Central memory CD8-positive, alpha-beta T cell (primary cell): ENCODE results near the gene OR13J1.
"Not testable (repeated sequence)": the region's sequence is repeated elsewhere in the genome, so short reads cannot be mapped to it uniquely, and the experiment has no call there.

Experiments used
- ATAC-seq: fragments of 150-1000 bp; cut with Tn5 transposase; replicated peaks from 2 replicates; pipeline ENCODE4 v1.10.0; 2022; ENCODE audit warnings: mild to moderate bottlenecking, moderate FRiP score, moderate number of reproducible peaks; ENCODE audit not compliant: poor library complexity, severe bottlenecking; ENCODE audit errors: extremely low read depth
- DNase-seq, 2 donors: peaks; one replicate each; pipeline ENCODE4 v3.0.0; 2021; ENCODE audit warnings: low spot score in 2 of 2
- H3K27ac Mint-ChIP-seq: one replicate; pipeline ENCODE4 v1.8.0; 2022; ENCODE audit warnings: low read depth, mild to moderate bottlenecking, moderate library complexity, mixed read lengths
- H3K27me3 Mint-ChIP-seq: one replicate; pipeline ENCODE4 v1.8.0; 2022; ENCODE audit warnings: mixed read lengths
- H3K36me3 Mint-ChIP-seq: one replicate; pipeline ENCODE4 v1.8.0; 2022; ENCODE audit warnings: mild to moderate bottlenecking, moderate library complexity, mixed read lengths; ENCODE audit not compliant: insufficient read depth
- H3K4me1 Mint-ChIP-seq: one replicate; pipeline ENCODE4 v1.8.0; 2022; ENCODE audit warnings: mixed read lengths
- H3K4me3 Mint-ChIP-seq: one replicate; pipeline ENCODE4 v1.8.0; 2022; ENCODE audit warnings: mild to moderate bottlenecking, moderate library complexity, mixed read lengths
- H3K9me3 Mint-ChIP-seq: one replicate; pipeline ENCODE4 v1.8.0; 2022; ENCODE audit warnings: mixed read lengths

OR13J1 gene

GRCh38 chr9:35870351-35870923 is at the start of gene OR13J1:
Gene OR13J1, minus strand, starts transcription at chr9:35870401. Its CDS starts 0 bp downstream, at chr9:35870401.
- ATAC-seq: no peak
- peaks cover 6% of the 10 kb centered on the region for H3K27me3 Mint-ChIP-seq
- H3K4me3 Mint-ChIP-seq: no peak within 1 kb of the TSS

GRCh38 chr9:35919212-35920008 is 49.2 kb upstream of the OR13J1 start:
- H3K9me3 Mint-ChIP-seq: no peaks in the 10 kb centered on the region
- DNase-seq: no peak
- H3K36me3 Mint-ChIP-seq: no peaks in the 10 kb centered on the region
- no peak overlapping the region for H3K27ac Mint-ChIP-seq
- no peak for ATAC-seq
- H3K27me3 Mint-ChIP-seq: peaks cover 16% of the 10 kb centered on the region
- no peak overlapping the region for H3K4me3 Mint-ChIP-seq
- H3K4me1 Mint-ChIP-seq: no peaks in the 10 kb centered on the region

More at GRCh38 chr9:35870351-35870923, at the start of gene OR13J1:
- DNase-seq: no peak
- H3K4me1 Mint-ChIP-seq: no peaks in the 10 kb centered on the region
- no peaks in the 10 kb centered on the region for H3K36me3 Mint-ChIP-seq
- H3K27ac Mint-ChIP-seq: no peak within 1 kb of the TSS
- H3K9me3 Mint-ChIP-seq: no peaks in the 10 kb centered on the region

DNA sequence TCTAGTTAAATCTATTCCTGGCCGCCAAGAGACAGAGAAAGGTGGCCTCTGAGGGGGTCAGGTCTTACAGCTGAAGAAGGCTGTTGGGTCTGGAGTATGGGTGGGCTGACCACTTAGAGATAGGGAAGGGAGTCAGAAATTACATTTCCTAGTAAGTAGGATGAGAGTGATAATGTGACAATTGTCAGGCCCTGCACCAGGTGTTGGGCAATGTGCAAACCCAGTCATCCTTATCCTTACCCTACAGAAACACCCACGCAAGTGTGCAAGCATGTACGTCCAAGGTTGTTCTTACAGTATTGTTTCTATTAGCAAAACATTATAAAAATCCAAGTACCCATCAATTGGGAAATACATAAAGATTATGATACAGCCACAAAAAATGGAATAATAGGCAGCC is 48.6 kb upstream of the OR13J1 start:
- no peaks in the 10 kb centered on the region for H3K9me3 Mint-ChIP-seq
- no peak overlapping the region for H3K27ac Mint-ChIP-seq
- H3K36me3 Mint-ChIP-seq: no peaks in the 10 kb centered on the region
- no peak for ATAC-seq
- DNase-seq: no peak
- H3K27me3 Mint-ChIP-seq: peaks cover 16% of the 10 kb centered on the region
- no peak overlapping the region for H3K4me3 Mint-ChIP-seq
- H3K4me1 Mint-ChIP-seq: no peaks in the 10 kb centered on the region

DNA sequence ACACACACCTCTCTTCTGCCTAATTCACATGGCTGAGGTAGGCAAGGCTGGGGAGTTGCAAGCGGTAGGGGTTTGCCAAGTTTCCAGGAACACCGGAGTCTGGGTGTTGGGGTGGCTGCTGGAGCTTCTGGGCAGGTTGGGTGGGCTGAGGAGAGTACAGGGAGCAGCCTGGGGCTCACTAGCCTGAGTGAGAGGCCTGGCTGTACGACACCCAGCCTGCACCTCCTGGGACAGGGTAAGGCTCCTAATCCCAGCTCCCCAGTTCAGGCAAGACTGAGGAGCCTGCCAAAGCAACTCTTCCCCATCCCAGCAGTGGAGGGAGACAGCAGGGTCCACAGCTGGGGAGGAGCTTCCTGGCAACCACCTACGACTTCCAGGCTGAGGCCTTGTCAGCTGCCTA is 47.1 kb upstream of the OR13J1 start:
- Mint-ChIP-seq H3K27ac (no peak overlapping the region), H3K9me3 (no peaks in the 10 kb centered on the region), H3K36me3 (no peaks in the 10 kb centered on the region), H3K4me3 (no peak overlapping the region), H3K27me3 (peaks cover 2% of the 10 kb centered on the region), H3K4me1 (no peaks in the 10 kb centered on the region)
- ATAC-seq (no peak), DNase-seq (no peak)

GRCh38 chr9:35915681-35916294 is 45.6 kb upstream of the OR13J1 start:
- Mint-ChIP-seq H3K4me1 (peaks cover 3% of the 10 kb centered on the region), H3K27ac (no peak overlapping the region), H3K4me3 (no peak overlapping the region), H3K27me3 (no peaks in the 10 kb centered on the region), H3K9me3 (no peaks in the 10 kb centered on the region), H3K36me3 (no peaks in the 10 kb centered on the region)
- ATAC-seq (no peak), DNase-seq (no peak)

GRCh38 chr9:35914301-35914807 is 44.2 kb upstream of the OR13J1 start:
- Mint-ChIP-seq H3K4me3 (no peak overlapping the region), H3K27me3 (no peaks in the 10 kb centered on the region), H3K36me3 (no peaks in the 10 kb centered on the region), H3K9me3 (no peaks in the 10 kb centered on the region), H3K4me1 (peaks cover 6% of the 10 kb centered on the region), H3K27ac (no peak overlapping the region)
- ATAC-seq (no peak), DNase-seq (no peak)

DNA sequence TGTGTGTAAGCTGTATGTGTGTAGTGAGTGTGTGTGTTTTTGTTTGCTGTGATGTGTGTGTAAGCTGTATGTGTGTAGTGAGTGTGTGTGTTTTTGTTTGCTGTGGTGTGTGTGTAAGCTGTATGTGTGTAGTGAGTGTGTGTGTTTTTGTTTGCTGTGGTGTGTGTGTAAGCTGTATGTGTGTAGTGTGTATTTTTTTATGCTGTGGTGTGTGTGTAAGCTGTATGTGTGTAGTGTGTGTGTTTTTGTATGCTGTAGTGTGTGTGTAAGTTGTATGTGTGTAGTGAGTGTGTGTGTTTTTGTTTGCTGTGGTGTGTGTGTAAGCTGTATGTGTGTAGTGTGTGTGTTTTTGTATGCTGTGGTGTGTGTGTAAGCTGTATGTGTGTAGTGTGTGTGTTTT is 43.2 kb upstream of the OR13J1 start:
- H3K4me1 Mint-ChIP-seq, H3K27me3 Mint-ChIP-seq, DNase-seq, H3K27ac Mint-ChIP-seq, H3K36me3 Mint-ChIP-seq, H3K4me3 Mint-ChIP-seq, ATAC-seq, H3K9me3 Mint-ChIP-seq: not testable (repeated sequence)

- Mint-ChIP-seq H3K9me3 (no peaks in the 10 kb centered on the region), H3K27ac (no peak overlapping the region), H3K36me3 (no peaks in the 10 kb centered on the region), H3K4me3 (no peak overlapping the region), H3K4me1 (peaks cover 6% of the 10 kb centered on the region), H3K27me3 (no peaks in the 10 kb centered on the region)
- DNase-seq: no peak
- ATAC-seq: no peak
These were observed 42.7 kb upstream of the OR13J1 start for GRCh38 chr9:35912791-35913400.

DNA sequence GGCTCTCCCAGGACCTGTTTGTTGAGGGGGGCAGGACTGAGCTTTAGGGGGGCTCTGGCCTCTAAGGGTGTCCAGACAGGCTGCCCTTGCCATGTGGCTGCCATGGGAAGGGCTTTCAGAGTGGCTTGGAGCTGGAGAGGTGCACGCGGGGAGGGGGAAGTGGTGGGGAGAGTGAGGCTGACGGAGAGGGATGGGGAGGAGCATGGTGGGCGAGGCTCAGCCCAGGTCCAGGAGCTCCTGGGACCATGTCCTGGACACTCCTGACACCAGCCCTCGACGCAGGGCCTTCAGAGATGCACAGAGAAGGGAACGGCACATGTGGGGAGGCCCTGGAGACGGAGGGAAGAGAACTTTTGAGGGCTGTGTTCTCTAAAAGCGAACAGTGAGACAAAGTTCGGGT is 41.5 kb upstream of the OR13J1 start:
- Mint-ChIP-seq H3K9me3 (no peaks in the 10 kb centered on the region), H3K4me3 (no peak overlapping the region), H3K27me3 (no peaks in the 10 kb centered on the region), H3K4me1 (peaks cover 6% of the 10 kb centered on the region), H3K27ac (no peak overlapping the region), H3K36me3 (no peaks in the 10 kb centered on the region)
- DNase-seq: no peak
- ATAC-seq: no peak

DNA sequence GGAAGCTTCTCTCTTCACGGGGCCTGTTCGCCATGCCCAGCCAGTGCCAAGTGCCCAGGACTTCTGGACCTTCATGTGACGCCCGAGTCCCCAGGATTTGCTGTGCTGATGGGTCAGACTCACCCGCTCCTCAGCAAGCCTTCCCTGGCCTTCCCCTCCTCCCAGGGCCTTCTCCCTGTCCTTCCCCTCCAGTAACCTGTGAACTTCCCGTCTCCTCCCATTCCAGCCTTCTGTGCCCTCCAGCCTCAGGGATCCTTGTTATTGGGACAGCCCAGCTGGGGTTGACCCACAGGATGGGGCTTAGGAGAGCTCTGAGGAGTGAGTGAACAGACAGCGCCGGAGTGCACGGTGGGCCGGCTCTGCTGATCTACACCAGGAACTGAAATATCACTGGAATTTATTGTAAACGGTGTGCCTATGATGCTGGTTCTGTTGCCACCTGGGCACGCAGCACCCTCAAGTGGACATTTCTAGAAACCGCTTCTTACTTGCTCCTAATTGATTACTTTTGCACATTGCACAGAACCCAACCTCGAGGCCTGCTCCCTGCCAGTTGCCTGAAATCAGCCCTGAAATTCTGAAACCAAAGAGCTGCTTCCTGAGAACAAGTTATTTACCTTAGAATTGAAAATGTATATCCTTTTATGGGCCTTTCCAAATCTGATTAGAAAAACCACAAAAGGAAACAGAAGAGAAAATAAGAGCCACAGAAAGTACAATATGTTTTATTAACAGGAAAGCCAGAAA is 40.6 kb upstream of the OR13J1 start:
- Mint-ChIP-seq H3K4me3 (peak overlapping the region; percentile 46), H3K4me1 (peaks cover 6% of the 10 kb centered on the region), H3K27me3 (no peaks in the 10 kb centered on the region), H3K27ac (peak overlapping the region; percentile 62), H3K36me3 (no peaks in the 10 kb centered on the region), H3K9me3 (no peaks in the 10 kb centered on the region)
- DNase-seq: no peak
- no peak for ATAC-seq

DNA sequence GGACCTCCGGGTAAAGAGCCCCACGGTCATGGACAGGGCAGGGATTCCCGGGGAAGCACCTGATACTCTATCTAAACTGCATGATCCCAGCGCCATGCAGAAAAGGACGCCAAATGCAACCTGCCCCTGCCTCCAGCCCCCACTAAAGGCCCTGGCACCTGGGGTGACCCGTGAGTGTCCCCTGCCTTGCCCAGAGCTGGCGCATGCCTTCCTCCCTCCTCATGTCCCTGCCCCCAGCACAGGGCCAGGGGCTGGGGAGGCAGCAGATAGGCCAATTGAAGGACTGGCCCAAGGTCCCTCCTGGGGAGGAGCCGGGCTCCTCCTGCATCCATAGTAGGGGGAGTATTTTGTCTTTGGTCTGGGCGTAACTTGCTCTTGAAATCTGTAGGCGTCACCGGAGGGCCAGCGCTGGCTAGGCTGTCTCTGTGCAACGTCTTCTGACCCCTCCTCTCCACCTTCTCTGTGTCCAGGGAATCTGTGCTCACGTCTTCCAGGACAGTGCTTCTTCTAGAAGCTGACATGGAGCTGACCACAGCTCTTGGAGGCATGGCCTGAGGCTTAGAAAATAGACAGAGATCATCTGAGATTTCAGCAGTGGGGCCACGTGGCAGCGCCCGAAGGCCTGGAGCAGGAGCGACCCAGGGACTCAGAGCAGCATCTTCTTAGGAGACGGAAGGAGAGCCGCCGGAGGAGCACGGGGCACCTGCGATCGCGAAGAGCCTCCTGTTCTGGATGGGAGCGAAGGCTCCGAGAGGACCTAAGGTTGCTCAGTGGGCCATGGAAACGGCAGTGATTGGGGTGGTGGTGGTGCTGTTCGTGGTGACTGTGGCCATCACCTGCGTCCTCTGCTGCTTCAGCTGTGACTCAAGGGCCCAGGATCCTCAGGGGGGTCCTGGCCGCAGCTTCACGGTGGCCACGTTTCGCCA is 39.7 kb upstream of the OR13J1 start:
- Mint-ChIP-seq H3K4me3 (no peak overlapping the region), H3K36me3 (no peaks in the 10 kb centered on the region), H3K27me3 (no peaks in the 10 kb centered on the region), H3K9me3 (no peaks in the 10 kb centered on the region), H3K27ac (no peak overlapping the region), H3K4me1 (peaks cover 6% of the 10 kb centered on the region)
- DNase-seq (no peak), ATAC-seq (no peak)
